ENCODE results near the gene CCDC92.
"Not testable (repeated sequence)": the region's sequence is repeated elsewhere in the genome, so short reads cannot be mapped to it uniquely, and the experiment has no call there.

CCDC92 gene

DNA sequence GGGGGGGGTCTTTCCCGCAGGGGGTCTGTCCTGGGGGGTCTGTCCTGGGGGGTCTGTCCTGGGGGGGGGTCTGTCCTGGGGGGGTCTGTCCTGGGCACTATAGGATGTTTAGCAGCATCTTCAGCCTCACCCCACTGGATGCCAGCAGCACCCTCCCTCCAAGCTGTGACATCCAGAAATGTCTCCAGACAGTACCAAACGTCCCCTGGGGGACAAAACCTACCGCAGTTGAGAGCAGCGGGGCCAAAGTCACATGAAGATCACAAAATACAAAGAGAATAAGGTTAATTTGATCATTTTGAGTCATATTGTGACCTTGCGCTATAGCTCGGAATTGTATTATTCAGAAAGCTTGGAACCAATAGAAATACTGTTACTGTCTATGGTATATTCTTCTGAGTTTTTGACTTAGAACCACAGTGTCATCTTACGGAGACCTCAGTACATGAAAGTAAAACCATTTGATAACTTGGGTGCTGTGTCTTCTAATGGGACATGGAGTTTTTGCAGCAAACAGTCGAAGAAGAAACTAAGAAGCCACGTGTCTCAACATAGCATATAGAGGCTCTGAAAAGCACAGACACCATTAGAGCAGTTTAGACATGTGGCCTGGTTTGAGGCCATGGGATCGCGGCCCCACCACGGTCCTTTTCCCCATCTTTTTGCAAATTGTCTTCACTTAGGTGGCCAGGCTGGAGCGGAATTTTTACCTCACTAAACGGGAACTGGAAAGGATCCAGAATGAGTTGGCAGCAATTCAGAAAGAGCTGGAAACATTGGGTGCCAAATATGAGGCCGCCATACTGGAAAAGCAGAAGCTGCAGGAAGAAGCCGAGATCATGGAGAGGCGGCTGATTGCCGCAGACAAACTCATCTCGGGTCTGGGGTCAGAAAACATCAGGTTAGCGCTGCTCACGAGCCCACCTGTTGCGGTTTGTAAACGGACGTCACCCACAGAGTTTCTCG is 59.9 kb downstream of the CCDC92 start:
- in situ Hi-C loops (cut with MboI; ENCODE audit: low sequenced_read_pairs), result no loop called here

DNA sequence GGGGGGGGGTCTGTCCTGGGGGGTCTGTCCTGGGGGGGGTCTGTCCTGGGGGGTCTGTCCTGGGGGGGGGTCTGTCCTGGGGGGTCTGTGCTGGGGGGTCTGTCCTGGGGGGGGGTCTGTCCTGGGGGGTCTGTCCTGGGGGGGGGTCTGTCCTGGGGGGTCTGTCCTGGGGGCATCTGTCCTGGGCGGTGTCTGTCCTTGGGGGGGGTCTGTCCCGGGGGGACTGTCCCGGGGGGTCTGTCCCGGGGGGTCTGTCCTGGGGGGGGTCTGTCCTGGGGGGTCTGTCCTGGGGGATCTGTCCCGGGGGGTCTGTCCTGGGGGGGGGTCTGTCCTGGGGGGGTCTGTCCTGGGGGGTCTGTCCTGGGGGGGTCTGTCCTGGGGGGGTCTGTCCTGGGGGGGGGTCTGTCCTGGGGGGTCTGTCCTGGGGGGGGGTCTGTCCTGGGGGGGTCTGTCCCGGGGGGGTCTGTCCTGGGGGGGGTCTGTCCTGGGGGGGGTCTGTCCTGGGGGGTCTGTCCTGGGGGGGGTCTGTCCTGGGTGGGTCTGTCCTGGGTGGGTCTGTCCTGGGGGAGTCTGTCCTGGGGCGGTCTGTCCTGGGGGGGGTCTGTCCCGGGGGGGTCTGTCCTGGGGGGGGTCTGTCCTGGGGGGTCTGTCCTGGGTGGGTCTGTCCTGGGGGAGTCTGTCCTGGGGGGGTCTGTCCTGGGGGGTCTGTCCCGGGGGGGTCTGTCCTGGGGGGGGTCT is 60.8 kb downstream of the CCDC92 start:
- in situ Hi-C loops (cut with MboI; ENCODE audit: low sequenced_read_pairs), result not testable (repeated sequence)

DNA sequence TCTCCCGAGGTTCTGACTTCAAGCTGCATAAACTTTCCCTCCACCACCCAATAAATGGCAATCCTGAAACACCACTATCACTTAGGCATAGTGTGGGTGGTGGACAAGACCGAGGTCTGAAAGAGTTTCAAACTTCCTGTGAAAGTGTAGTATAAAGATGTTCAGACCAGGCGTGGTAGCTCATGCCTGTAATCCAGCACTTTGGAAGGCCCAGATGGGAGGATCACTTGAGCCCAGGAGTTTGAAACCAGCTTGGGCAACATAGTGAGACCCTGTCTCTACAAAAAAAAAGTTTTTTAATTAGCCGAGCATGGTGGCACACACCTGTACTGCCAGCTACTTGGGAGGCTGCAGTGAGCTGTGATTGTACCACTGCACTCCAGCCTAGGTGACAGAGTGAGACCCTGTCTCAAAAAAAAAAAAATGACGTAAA is 61.9 kb downstream of the CCDC92 start:
- in situ Hi-C loops (cut with MboI; ENCODE audit: low sequenced_read_pairs), result no loop called here

DNA sequence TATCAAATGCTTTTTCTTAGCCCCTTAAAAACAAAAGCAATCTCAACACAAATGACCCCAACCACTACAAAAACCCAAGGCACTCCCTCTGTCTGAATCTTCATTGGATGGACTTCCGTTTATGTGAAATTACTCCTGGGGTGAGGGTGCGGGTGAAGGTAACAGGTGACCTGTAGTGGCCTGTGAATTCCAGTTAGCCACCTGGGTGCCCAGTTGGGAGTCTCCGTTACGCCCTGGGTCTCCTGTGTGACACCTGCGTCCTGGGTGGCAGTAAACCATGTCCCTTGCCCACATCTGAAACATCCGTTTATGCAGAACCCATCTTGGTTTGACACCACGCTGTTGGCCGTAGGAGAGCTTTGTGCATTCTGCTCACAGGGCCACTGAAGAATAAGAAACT is 62.6 kb downstream of the CCDC92 start:
- in situ Hi-C loops (cut with MboI; ENCODE audit: low sequenced_read_pairs), result no loop called here

DNA sequence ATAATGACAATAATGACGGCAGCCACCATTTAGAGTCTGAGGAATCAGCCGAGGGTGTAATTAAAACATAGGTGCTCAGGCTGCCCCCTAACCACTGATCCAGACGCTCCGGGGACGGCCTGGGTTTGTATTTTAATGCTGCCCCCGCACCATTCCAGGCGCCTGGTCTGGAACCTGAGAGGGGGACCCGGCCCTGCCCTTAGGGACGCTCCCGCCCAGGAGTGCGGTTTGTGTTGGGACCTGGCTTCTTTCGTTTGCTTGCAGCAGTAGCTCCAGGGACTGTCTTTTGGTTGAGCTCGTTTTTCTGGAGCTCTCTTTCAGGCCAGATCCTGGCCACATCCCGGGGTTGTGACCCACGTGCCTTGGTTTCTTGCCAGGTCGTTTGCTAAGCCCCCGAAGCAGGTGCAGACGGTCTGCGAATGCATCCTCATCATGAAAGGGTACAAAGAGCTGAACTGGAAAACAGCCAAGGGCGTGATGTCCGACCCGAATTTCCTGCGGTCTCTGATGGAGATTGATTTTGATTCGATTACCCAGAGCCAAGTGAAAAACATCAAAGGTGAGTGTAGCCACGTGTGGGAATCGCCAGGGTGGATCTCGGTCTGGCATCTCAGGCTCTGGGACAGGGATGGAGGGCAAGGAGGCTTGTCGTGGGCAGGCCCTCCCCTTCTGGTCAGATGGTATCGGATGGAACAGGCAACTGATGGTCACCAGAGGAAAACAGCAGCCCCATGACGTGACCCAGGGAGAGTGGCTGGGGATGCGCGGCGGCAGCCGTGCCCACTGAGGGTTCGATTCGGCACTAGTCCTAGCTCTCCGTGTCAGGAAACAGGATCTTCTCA is 63.5 kb downstream of the CCDC92 start:
- in situ Hi-C loops (cut with MboI; ENCODE audit: low sequenced_read_pairs), result no loop called here

DNA sequence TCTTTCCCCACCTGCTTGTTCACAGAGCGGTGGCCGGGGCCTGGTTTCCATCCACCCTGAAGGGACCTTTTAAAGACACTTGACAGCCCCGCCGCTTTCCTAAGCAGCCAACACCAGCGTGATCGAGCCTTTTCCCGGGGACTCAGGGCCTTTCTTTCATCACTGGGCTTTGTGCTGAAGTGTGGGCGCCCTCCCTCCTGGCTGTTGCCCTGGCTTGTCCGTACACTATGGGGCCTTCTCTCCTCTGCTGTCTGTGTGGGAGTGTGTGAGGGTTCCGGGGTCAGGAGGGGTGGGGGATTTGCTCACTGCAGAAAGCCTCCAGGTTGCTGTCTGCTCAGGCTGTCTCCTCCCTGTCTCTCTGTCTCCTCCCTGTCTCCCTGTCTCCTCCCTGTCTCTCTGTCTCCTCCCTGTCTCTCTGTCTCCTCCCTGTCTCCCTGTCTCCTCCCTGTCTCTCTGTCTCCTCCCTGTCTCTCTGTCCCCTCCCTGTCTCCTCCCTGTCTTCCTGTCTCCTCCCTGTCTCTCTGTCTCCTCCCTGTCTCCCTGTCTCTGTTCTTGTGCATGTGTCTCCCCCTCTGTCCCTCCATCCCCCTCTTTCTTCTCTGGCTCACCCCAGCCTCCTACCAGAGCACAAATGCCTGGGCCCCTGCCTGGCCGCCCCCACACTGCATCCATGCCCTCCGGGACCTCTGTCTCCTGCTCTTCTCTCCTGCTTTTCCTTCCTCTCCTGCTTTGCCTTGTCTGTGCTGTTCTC is 64.7 kb downstream of the CCDC92 start:
- in situ Hi-C loops (cut with MboI; ENCODE audit: low sequenced_read_pairs), result no loop called here

DNA sequence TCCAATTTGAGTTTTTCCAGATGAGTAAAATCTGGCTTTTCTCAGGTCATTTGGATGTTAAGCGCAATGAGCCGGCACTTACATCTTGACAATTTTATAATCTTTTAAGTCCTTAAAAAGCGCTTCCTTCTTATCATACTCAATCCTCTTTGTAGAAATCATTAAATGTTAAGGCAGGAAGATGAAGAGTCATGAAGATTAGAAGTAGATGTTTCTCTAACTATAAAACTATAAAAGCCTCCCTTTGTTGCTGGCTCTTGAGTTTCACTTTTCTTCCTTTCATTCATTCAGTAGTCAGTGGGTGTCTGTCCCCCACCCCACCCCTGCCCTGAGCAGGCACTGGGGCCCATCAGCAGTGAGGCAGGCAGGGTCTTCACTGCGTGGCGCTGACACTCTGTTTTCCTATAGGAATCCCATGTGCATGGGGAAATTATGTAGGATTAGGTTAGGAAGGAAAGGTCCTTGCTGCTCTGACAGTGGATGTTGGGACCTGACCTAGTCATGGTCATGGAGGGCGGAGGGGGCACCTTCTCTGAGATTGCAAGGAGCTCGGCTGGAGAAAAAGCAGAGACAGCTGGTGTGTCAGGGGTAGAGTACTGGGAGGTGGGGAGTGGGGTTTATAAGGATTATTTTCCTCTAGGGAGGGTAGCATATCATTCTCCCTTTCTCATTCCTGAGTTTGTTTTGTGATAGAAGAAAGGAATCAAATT is 65.8 kb downstream of the CCDC92 start:
- in situ Hi-C loops (cut with MboI; ENCODE audit: low sequenced_read_pairs), result no loop called here

DNA sequence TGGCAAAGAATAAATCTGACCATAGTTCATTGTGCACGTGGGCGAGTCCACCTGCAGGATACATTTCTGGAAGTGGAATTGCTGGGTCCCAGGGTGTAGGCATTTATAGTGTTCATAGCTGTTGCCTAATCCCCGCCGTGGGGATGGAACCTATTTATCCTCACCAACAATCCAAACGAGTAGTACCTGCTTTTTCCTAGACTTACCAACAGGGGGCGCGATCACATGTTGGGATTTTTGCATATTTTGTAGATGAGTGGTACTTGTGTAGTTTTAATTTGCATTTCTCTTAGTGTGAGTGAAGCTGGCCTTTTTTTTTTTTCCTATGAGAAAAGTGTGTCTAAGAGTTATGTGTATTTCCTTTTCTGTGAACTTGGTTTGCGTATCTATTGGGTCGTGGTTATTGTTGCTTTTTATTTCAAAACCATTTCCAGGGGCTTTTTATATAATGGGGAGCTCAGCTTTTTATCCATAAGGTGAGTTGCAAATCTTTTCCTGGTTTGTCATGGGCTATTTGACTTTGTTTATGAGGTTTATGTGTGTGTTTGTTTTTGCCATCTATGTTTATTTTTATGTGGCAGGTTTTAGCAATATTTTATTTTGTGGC is 67.2 kb downstream of the CCDC92 start:
- in situ Hi-C loops (cut with MboI; ENCODE audit: low sequenced_read_pairs), result no loop called here

DNA sequence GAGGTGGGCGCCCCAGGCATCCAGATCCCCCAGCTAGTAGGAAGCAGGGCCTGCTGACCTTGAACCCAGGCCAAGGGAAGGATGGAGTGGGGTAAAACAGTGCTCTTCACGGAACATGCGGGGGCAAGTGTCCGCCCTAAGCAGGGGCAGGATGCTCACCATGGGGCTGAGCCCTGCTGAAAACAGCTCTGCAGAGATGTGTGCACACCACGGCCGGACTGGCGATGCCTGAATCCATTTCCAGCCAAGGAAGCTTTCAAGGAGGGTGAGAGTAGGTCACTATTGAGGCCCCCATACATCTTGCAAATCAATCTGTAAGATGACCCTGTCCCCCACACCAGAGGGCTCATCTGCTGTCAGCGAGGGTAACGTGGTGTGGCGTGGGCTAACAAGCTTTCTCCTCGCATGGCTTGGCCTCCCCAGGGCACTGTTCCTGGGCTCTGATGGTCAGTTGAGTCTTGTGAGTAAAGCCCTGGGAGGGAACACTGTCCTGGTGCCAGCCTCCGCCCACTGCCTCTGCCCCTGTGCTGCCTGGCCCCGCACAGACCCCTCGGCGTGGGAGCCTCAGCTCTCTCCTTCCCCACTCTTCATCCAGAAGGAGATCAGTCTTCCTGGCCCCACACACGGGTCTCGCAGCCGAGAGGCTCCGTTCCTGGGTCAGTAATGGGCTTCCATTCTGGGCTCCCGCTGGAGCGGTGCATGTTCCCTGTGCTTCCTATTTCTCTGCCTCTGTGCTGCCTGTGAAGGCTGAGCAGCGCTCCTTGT is 69.1 kb downstream of the CCDC92 start:
- in situ Hi-C loops (cut with MboI; ENCODE audit: low sequenced_read_pairs), result no loop called here

DNA sequence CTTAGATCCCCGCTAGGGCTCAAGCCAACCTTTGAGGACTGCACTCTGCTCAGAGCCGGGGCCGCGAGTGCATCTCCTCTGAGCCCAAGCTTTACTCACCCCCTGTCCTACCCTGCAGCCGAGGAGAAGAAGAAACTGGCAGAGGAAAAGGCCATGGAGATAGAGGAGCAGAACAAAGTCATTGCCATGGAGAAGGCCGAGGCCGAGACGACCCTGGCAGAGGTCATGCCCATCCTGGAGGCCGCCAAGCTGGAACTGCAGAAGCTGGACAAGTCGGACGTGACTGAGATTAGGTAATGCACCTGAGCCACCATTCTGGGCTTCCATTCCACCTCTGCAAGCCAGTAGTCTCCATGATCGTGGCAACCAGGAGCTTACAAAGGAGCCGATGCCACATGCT is 69.8 kb downstream of the CCDC92 start:
- in situ Hi-C loops (cut with MboI; ENCODE audit: low sequenced_read_pairs), result no loop called here

DNA sequence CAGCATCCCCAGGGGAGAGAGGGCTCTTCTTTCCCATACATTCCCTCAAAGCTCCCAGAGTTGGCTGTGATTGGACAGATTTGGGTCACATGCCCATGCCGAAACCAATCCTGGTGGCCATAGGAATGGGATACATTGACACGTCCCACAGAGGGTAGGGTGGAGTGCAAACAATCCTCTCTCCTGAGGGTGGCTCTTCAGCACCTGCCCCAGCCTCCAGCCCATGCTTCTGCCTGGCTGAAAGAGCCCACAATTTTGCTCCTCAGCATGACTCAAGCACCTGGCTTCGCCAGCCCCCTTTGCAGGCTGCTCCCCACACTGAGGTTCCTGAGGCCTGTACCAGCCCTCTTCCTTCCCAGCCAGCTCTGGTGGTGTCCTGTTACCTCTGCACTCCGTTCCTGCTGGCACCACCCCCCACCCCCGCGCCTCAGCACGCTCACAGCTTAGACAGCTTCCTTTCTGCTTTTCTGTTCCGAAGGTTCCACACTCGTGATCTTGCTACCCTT is 71.7 kb downstream of the CCDC92 start:
- in situ Hi-C loops (cut with MboI; ENCODE audit: low sequenced_read_pairs), result no loop called here

DNA sequence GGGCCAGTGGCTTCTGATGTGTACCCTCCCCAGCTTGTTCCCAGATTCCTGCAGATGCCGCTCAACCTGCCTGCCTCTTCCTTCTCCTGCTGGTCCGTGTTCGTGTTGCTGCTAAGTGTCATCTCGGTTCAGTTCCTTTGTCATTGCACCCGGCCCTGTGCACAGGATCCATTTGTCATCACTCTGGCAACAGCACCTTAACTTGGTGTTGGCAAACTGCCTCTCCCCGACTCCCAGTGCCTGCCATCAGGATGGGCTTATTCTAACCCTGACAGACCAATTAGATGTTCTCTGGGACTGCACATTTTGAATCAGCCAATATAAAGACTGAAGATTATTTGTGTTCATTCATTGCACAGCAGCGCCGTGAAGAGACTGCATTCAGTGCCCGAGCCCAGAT is 73.3 kb downstream of the CCDC92 start:
- in situ Hi-C loops (cut with MboI; ENCODE audit: low sequenced_read_pairs), result no loop called here

DNA sequence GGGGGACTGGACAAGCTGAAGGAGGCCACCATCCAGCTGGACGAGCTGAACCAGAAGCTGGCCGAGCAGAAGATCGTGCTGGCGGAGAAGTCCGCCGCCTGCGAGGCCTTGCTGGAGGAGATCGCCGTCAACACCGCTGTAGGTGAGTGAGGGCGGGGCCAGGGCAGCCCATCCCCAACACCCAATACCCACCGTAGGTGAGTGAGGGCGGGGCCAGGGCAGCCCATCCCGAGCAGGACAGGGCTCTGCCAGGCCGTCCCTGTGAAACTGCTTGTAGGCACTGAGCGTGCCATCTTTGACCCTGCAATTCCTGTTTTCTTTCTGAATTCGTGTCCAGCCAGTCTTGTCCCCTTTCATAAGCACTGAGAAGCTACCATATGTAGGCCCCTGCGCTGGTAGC is 74.0 kb downstream of the CCDC92 start:
- in situ Hi-C loops (cut with MboI; ENCODE audit: low sequenced_read_pairs), result no loop called here

DNA sequence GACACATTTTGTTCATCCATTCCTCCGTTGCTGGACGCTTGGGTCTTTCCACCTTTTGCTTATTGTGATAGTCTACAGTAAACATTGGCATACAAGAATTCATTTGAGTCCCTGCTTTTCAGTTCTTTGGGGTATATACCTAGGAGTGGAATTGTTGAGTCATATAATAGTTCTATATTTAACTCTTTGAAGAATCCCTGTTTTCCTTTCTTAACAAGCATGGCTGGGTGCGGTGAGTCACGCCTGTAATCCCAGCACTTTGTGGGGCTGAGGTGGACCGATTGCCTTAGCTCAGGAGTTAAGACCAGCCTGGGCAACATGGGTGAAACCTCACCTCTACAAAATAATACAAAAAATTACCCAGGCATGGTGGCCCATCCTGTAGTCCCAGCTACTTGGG is 75.4 kb downstream of the CCDC92 start:
- in situ Hi-C loops (cut with MboI; ENCODE audit: low sequenced_read_pairs), result no loop called here

DNA sequence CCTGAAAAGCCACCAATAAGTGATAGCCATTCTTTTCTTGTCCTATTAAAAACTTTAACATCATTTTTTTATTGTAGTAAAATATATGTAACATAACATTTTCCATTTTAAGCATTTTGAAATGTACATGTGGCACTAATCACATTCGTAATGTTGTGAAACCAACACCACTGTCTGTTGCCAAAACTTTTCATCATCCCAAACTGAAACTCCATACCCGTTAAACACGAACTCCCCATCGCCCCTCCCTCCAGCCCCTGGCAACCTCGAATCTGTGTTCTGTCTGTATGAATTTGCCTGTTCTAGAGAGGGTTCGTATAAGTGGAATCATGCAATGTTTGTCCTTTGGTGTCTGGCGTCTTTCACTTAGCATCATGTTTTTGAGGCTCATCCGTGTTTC is 75.9 kb downstream of the CCDC92 start:
- in situ Hi-C loops (cut with MboI; ENCODE audit: low sequenced_read_pairs), result no loop called here

DNA sequence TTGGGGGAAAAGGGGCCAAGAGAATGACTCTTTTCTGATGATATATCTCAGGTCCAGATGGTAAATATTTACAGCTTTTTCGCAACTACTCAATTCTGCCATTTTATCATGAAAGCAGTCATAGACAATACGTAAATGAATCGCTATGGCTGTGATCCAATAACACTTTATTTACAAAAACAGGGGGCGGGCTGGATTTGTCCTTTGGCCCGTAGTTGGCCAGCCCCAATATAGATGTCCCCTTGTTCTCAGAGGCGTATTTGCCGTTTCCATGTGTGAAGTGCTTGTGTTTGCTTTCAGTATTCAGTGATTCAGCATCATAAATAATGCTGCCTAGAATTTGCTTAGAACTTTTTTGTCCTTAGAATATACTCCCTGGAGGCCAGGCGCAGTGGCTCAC is 77.2 kb downstream of the CCDC92 start:
- in situ Hi-C loops (cut with MboI; ENCODE audit: low sequenced_read_pairs), result no loop called here

DNA sequence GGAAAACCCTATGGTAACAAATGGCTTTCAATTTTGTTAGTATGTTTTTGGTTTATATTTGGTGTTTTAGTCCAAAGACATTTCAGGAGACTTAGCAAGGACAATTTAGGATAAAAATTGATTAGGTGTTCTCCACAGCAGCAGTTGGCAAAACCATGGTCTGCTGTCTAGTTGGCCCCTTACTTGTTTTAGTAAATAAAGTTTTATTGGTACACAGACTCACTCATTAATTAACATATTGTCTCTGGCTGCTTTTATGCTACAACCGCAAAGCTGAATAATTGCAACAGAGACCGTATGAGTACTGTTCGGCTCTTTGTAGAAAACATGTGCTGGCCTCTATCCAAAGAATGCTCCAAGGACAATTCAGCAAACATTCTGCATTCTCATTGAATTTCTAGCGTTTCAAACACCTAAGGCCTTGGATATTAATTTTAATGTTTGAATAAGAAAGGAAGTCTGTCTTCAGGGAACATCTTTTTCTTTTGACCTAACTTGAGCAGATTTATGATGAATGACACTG is 77.7 kb downstream of the CCDC92 start:
- in situ Hi-C loops (cut with MboI; ENCODE audit: low sequenced_read_pairs), result no loop called here

DNA sequence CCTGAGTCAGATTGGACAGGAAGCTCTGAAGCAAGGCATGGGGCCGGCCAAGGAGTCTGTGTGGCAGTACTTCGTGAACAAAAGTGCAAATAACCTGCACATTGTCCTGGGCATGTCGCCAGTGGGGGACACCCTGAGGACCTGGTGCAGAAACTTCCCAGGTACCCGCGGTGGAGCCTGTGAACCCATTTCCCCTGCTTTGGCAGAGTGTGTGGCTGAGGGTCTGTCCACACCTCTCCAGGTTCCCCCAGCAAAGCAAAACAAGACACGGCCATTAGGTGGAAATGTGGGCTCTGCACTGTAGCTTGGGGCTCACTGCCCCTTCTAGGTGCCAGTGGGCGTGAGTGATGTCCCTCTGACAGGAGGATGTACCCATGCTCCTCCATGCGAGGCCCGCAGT is 79.4 kb downstream of the CCDC92 start:
- in situ Hi-C loops (cut with MboI; ENCODE audit: low sequenced_read_pairs), result no loop called here

Data from hTERT RPE-1 (cell line).